Measurements from ENCODE around the gene CYLD.

DNA sequence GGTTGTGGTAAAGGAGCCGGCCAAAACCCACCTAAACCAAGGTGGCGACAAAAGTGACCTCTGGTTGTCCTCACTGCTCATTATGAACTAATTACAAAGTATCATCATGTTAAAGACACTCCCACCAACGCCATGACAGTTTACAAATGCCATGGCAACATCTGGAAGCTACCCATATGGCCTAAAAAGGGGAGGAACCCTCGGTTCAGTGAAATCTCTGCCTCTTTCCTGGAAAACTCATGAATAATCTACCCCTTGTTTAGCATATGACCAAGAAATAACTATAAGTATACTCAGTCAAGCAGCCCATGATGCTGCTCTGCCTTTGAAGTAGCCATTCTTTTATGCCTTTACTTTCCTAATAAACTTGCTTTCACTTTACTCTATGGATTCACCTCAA lies 72.2 kb downstream of the CYLD start:
- no peak for TF ChIP-seq EZH2 (IDR thresholded peaks at IDR 0.05)
- TF ChIP-seq POLR2AphosphoS5 (IDR thresholded peaks at IDR 0.05; ENCODE audit: borderline replicate concordance, low read depth, low read length): no peak
